Measurements from ENCODE around the gene IGFL4.
"Not testable (repeated sequence)": the region's sequence is repeated elsewhere in the genome, so short reads cannot be mapped to it uniquely, and the experiment has no call there.

The IGFL4 gene

DNA sequence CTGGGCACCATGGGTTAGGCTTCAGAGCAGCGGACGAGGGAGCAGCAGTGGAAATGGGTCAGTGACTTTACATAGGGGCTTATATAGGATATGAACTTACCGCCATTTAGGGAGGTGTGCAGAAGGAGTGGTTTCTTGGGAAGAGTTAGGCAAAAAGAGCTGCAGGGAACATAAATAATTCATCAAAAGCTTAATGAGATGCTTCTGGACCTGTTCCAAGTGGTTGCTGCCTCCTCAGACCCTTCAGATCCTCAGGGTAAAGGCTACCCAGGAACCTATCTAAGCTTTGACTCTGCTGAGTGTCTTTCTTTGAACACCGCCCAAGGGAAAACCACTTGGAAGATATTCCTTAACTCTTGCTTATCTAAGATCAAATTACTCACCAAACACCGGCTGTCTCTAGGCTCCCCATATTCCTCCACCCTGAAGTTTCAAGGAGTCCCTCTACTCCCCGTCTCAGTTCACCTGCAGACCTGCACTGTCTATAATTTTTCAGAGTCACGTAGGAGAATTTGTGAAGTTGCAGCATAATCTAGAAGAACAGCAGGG lies at the start of gene IGFL4:
Gene IGFL4 (minus strand): TSS at position 51 of the 549 bp plus-strand sequence. CDS start 40 bp downstream, at position 11.
- DNase-seq: no peak

DNA sequence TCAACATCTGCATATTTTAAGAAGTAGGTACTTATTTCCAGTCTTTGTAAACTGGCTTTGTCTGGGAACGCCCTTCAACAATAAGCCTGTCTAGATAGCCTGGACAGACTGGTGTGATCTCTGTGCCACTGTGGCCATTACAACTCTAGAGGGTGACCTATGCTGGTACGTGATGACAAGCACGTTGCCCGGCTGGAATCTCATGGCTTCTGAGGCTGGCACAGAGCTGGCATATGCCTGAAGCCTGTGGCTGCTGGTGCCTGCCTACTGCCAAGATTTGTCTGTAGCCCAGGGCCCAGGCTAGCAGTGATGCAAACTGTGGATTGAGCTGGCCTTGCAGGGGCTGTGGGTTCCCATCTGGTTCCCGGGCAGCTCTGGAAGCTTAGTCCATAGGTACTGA lies 49.6 kb upstream of the IGFL4 start:
- DNase-seq: no peak

DNA sequence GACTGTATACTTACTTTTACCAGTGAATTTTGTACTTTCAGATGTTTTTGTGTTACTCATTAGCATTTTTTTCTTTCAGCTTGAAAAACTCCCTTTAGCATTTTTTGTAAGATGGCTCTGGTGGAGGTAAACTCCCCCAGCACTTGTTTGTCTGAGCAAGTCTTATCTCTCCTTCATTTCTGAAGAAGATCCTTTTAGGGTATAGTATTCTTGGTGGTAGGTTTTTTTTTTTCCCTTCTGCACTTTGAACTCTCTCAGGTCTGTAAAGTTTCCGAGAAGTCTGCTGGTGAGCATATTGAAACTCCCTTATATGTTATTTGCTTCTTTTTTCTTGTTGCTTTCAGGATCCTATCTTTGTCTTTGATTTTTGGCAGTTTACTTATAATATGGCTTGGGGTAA lies 48.6 kb upstream of the IGFL4 start:
- DNase-seq: no peak

DNA sequence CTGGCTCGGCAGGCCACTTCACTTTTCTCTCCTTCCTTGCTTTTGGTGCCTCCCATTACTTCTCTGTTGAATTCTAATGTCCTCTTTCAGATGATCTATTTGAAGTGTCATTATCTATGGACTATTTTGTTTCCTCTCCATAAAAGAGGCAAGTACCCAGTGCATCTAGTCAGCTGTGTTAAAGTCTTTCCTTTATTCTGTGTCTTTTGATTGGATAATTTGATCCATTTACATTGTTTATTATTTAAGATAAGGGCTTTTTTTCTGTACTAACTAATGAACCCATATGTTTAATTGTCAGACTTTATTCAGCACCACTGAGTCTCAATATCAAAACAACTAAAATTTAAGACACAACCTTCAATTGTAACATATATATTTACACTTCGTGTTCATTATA lies 47.3 kb upstream of the IGFL4 start:
- DNase-seq: no peak

DNA sequence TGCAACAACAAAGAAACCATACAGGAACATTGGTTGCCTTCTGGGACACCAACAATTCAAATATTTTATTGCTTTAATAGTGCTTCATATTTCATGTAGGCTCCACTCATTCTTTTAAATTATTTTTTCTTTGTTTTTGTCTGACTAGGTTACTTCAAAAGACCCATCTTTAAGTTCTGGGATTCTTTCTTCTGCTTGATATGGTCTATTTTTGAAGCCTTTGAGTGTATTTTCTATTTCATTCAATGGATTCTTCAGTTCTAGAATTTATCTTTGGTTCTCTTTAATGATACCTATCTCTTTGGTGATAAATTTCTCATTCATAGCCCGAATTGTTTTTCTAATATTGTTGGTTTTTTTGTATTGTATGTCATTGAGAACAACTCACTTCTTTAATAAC lies 45.1 kb upstream of the IGFL4 start:
- no peak for DNase-seq

DNA sequence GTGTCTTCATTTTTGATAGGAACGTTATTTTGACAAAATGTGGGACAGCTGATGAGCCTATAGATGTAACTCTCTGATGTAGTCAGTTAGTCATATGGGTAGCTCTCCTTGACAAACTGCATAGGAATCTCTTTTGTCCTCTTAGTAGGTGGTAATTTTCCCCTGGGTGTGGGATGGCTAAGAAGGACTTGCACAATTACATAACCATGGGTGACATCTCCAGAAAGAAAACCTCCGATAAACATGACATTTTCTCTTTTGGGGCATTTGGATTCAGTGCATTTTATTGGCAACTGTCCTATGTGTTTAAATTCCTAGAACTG lies 41.9 kb upstream of the IGFL4 start:
- no peak for DNase-seq

DNA sequence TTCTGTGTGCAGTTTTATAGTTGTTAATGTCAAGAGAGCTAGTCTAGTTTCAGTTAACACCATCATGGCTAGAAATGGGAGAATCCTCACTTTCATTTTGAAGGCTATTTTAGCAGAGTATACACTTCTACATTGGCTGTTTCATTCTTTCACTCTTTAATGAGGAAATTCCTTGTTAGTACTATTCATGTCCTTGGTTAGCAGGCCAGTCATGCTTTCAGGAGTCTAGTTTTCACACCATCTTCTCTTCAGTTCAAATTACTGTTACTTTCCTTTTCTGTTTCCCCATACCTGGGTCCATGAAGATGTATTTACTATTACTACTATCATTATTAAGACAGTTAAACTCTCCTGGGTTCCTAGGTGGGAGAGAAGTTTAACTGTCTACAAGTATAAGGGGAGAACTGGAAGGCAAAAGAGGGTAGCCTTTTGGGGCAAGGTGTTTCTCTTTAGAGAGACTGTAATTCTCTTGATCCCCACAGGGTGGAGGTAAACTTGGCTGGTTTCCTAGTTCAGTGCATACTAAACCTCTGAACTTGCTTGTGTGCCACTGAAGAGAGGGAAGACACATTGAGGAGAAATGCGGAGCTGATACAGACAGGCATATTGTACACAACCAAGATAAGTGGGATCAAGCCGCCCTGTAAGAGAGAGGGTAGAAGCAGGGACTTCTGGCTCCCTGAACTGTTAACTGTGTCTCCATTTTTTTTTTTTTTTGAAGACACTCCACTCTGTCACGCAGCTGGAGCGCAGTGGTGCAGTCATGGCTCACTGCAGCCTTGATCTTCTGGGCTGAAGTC lies 41.3 kb upstream of the IGFL4 start:
- no peak for DNase-seq

DNA sequence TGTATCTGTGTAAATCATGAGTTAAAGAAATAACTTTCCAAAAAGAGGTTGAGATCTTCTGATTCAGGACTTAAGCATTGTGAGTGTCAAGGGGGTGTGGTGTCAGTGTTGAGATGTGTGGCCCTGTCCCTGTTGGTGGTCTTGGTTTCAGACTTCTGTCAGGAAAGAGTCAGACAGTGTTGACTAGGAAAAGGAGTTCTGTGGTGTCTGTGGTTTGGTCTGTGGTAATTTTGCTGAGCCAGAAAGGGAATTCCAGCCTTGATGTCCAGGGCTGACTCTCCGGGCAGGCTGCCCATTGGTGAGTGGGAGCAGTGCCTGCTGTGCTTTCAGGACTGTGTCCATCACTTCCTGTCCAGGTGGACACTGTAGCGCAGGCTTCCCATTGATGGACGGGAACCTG lies 39.8 kb upstream of the IGFL4 start:
- no peak for DNase-seq

DNA sequence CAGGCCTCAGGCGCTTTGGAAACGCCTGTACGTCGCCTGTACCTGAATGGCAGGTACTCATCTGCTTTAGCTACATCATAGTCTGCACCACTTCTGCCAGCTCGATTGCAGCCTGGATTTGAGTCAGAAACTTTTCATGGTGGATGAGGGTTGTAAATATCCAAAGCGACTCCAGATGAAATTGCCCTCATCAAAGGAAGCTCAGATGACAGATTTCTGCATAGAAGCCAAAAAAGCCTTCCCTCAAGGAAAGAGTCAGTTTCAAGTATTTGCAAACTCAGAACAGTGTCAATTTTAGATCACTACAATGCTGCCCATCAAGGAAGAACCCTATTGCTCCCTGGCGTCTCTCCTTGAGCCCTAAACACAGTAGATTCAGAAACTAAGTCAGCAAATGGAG lies 38.8 kb upstream of the IGFL4 start:
- DNase-seq: no peak

DNA sequence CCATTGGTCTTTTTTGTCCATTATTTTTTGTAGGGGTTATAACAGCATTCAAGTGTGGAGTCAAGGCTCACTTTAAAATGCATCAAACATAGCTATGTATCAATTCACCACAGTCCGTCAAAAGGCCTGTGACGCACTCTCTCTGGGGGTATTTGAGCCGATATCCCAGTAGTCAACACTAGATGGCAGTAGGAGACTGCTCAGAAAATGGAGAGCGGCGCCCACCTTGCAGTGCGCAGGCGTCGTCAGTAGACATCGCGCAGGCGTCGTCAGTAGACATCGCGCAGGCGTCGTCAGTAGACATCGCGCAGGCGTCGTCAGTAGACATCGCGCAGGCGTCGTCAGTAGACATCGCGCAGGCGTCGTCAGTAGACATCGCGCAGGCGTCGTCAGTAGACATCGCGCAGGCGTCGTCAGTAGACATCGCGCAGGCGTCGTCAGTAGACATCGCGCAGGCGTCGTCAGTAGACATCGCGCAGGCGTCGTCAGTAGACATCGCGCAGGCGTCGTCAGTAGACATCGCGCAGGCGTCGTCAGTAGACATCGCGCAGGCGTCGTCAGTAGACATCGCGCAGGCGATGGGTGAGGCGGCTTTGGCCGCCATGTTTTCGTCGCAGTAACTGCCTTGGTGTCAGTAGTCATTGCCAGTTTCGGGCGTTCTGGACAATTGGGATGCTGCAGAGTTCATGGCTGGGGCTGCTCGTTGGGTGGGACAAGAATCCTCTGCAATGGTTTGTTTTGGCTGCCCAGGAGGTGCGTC lies 38.0 kb upstream of the IGFL4 start:
- not testable (repeated sequence) for DNase-seq

DNA sequence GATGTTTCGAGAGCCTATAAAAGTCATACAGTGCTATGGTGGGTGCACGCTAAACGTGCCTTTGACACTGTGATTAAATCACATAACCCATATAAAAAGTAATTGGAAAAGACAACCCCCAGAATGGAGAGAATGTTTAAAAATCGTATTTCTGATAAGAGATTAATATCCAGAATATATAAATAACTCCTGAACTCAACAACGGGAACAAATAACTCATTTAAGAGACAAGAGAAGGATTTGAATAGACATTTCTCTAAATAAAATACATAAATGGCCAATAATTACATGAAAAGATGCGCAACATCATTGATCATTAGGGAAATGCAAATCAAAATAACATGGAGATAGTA lies 37.0 kb upstream of the IGFL4 start:
- no peak for DNase-seq

DNA sequence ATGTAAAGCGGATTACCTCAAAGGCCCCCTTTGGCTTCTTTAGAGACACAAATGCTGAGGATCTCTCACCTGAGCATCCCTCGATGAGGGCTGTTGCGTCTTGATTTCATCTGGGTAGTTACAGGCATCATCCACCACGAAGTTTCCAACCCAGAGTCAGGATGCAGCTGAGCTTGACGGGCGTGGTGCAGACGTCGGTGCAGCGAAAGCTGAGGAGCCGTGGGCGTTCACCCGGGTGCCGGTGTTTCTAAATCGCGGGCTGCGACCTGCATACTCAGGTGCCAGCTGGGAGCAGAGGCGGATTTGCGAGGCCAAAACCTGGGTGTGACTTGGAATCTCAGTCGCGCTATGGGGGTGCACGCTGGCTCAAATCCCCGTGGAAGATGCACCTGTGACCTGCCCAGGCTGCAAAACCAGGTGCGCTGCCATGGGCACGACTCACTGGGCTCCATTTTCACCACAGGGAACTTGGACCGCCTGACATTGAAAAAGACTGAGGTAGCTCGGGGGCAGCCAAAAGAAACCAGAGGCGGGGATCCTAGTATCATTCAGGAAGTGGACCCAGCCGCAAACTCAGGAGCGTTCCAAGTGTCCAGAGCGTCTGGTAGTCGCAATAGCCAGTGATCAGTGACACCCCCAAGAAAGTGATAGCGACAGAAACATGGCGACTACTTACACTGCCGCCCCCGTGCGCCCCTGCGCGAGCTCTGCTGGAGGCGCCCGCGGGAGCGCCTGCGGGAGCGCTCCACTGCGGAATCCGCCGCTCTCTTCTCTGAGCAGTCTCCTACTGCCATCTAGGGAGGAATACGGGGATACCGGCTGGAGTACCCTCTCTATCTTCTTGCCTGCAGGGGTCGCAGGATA lies 36.4 kb upstream of the IGFL4 start:
- no peak for DNase-seq

DNA sequence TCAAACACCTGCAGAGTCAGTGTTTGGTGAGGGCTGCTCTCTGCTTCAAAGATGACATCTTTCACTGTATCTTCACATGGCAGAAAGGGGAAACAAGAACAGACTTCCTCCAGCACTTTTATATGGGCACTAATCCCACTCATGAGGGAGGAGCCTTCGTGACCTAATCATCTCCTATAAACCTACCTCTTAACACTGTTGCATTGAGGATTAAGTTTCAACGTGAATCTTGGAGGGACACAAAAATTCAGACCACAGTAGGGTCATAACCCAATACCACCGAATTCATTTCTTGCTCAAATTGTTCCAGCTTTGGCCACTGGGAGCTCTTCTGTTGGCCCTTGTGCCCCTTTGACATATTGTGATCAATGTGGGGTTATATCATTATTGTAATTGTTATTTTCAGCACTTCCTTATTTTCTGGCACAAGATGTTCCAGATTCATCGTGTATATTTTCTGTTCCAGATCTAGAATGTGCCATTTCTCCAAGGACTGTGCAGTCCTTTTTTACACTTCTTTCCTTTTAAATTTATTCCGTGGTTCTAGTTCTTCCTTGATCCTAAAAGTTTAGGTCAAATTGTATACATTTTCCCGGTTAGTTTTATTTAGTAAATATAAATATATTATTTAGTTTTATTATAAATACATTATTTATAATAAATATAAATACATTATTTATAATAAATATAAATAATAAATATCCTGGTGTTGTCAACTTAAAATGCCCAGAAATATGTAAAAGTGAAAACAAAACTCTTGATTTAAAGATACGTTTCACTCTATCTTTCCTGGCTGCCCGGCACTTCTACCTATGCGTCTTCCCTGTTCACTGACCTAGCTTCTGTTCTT lies 35.5 kb upstream of the IGFL4 start:
- no peak for DNase-seq

DNA sequence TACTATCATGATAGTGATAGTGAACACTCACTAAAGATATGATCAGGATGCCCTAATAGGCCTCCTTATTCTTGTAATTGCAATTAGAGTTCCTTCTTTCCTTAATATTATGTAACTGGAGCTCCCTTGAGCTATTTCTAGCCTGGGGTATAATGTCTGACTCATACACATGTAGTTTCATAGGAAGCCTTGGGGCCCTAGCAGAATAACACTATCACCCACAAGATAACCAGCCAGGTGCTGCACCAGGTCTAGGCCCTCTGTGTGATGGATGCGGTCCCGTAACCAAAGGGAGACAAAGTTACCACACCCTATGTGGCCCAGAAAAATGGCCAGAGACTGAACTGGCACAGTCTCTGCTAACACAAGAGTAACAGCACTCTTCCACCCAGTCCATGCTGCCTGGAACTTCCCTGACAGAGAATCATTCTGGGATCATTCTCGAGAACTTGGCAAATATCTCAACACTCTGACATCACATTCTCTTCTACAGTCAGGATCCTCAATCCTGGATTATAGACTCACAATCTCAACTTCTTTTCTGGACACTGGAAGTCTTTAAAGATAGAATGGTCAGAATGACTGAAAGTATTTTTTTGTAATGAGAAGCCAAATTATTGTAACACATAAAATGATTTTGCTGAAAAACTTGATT lies 32.6 kb upstream of the IGFL4 start:
- no peak for DNase-seq

DNA sequence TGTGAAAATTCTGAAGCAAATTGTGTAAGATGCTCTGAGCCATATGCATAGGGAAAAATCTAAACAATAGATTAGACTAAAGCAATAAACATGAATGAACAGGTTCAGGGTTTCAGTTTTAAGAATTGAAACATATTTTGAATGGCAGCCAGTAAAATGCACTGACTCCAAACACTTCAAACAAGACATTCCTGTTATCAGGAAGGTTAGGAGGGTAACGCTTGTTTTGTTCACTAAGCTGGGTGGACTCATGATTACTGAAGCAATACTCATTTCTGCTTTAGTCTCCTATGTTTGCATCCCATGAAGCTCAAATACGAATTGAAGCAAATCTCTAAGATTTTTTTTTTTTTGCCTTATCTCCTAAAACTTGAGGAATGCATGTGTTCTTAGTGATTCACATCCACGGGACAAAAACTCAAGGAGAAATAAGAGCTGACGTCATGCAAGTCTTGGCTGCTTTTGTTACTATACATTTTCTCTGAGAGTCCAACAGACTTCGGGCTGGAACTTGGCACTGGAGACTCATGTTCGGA lies 29.1 kb upstream of the IGFL4 start:
- DNase-seq: no peak

DNA sequence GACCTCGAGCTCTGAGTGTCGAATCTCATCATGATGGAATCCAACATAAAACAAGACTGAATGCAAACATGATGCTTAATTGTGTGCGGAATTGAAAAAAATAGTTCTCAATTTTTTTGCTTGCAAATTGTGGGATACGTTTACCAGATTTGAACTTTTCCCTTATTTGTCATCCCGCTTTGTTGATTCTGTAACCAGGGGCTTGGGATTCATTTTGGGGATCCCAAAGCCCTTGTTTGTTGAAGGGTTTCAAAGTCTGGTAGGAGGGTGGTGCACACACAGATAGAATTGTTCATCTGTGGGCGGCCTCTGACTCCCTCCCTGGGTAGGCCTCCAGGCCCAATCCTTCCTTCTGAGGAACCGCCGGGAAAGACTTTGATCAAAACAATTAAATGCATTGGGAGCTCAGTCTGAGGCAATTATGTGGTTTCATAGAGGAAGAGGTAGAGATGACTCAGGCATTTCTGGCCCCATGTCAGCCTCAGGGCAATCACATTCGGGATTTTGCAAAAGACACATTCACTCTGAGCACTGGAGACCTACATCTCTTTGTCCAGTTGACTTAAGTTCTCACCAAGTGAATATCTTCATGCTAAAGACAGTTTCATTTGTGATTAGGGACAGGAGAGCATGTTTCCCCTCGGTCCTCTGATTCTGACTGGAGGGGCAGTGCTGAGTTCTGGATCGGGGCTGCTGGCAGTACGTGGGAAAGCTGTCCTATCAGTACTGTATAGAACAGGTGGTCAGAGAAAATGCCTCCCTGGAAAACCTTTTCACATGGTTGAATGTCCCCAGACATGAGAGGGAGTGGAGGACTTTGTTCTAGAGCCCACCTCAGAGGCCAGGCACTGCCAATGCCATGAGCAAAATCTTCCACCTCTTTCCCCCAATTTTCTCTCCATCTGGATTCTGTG lies 27.8 kb upstream of the IGFL4 start:
- DNase-seq: no peak

DNA sequence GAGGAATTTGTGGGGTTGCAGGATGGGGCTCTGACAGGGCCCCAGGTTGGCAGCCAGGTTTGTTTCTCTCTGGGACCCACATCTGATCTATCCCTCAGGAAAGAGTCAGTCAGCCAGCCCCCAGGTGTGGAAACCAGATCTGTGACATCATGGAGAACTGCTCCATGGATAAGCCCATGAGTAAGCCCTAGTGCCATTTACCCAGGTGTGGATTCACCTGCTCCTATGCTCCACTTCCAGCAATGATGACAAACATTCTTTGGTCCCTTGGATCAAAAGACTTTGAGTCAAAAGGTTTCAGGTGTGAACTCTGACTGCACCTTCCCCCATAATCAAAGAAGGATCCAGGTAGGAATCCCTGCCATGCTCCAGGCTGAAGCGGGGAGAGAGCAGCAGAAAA lies 26.9 kb upstream of the IGFL4 start:
- no peak for DNase-seq

DNA sequence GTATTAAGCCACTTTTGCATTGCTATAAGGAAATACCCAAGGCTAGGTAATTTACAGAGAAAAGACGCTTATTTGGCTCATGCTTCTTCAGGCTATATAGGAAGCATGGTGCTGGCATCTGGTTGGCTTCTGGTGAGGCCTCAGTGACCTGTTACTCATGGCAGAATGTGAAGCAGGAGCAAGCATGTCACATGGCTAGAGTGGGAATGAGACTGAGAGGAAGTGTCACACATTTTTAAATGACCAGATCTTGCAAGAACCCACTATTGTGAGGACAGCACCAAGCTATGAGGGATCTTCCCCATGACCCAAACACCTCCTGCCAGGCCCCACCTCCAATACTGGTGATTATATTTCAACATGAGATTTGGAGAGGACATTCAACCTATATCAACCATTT lies 25.7 kb upstream of the IGFL4 start:
- no peak for DNase-seq

DNA sequence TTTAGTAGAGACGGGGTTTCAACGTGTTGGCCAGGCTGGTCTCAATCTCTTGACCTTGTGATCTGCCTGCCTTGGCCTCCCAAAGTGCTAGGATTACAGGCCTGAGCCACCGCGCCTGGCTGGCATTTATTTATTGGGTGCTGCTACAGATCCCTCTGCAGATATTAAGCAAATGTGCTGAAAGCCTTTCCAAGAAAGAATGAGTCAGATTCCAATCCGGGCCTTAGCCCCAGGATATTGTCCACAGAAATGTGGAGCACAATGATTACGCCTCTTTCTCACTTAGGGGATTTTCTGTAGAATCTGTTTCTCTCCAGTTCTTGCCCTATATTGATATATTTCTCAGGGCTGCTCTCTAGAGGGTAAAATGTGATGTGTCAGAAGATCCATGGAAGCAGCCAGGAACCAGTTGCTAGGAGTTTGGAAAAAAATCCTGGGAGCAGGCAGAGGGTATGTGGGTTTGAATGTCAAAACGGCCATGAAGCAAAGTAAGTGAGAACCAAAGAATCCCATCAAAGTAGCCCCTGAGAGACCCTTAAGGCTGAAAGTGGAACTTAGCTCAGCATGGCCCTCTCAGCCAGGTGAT lies 24.8 kb upstream of the IGFL4 start:
- DNase-seq: no peak

DNA sequence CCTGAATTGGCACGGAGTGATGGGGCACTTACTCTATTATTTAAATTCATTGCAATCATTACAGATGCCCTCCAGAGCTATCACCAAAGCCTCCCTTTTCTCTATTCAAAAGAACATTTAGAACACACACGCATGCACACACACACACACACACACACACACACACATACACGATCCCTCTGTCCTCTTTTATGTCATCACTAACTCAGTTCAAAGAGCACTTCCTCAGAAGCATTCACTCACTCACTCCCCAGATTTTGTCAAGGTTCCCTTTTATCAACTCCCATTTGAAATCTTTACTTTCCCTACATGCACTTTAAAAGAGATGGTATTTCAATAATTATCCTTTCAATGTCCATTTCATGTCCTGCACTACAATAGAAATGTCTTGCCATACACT lies 22.4 kb upstream of the IGFL4 start:
- DNase-seq: no peak
